Putamen (tissue), 1 donor: Measurements from ENCODE around the gene CNGA1.

Experiments used
- DNase-seq: peaks from one replicate; pipeline ENCODE4 v3.0.0-alpha.2; 2016; ENCODE audit warnings: low spot score

Gene CNGA1

DNA sequence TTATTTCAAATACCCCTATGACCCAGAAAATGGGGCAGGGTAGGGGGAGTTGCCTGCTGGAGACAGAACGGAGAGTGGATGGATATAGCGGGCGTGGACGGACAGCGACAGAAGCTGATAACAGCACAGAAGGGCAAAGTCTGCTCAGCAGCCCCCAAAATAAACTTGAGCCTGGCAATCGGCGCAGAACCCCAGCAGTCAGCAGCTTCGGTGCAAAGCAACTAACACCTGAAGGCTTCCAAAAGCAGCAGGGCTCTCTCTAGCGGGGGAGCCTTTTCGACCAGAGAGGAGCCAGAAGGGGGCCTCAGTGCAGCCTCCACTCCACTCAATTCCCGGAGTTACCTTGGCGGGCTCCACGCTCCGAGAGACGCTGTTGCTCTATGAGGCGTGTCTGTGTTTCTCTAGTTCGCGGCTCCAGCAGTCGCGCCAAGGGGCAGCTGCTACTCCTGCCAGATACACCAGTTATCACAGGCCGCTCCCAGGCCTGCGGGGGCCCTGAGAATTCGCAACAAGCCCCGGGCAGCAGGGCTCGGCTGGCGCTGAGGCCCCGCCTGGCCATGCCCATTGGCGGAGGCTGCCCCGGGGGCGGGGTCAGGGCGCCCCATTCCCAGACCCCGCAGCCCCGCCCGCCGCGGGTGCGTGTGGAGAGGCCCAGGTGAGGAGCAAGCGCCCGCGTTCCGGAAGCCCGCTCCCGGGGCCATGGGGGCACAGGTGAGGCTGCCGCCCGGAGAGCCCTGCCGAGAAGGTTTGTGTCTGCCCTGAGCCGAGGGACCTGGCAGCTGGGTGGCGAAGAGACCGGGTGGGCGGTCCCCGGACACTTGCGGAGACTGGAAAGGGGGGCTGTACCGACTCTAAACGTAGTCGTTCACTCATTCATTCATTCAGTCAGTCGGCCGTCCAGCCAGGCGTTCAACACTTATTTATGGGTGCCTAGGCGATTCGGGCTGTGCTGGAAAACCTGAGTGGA, at the start of gene CNGA1, which contains the start of gene NIPAL1:
Gene CNGA1 (minus strand): TSS at position 541 of the 967 bp plus-strand sequence. CDS start 63,992 bp downstream, outside the sequence.
Gene NIPAL1 (plus strand): TSS at position 632 of the 967 bp plus-strand sequence. CDS start 68 bp downstream, at position 700.
- peak; percentile 47 for DNase-seq

- no peak for DNase-seq
Observed at GRCh38 chr4:48065587-48066052, 49.1 kb upstream of the CNGA1 start.

DNA sequence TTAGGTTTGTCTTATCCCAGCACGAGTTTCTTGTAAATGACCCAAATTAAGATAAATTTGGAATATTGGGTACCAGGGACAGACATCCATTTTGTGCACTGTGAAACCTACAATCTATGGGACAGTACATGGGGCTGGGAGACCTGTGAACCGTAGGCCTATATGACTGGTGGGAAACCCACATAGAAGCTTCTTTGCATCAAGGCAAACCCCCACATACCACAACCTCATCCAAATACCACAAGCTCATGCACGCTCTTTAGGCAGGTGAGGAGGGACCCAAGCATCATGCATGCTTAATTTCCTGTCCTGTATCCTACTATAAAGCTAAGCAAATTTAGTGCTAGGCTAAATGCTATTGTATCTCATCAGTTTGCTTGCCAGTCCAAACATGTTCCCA, 47.9 kb upstream of the CNGA1 start:
- no peak for DNase-seq

- DNase-seq: no peak
Observed at GRCh38 chr4:48058617-48059530, 42.4 kb upstream of the CNGA1 start.

- DNase-seq: no peak
Observed at GRCh38 chr4:48051078-48051477, 34.6 kb upstream of the CNGA1 start.

DNA sequence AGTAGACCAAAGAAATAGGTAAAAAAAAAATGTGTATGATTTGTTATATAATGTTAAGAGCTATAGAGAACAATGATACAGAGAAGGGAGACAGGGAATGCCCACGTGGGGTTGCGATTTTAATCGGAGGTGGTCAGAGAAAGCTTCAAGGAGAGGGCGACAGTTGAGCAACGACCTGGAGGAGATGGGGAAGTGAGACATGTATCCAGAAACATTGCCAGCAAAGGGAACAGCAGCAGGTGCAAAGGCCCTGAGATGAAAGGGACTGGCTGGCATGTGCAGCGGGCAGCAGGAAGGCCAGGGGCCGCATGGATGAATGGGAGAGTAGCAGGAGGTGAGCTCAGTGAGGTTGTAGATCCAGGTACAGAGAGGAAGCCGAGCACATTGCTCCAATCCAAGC, 33.0 kb upstream of the CNGA1 start:
- no peak for DNase-seq

- no peak for DNase-seq
Observed at GRCh38 chr4:48047896-48048295, 31.4 kb upstream of the CNGA1 start.

DNA sequence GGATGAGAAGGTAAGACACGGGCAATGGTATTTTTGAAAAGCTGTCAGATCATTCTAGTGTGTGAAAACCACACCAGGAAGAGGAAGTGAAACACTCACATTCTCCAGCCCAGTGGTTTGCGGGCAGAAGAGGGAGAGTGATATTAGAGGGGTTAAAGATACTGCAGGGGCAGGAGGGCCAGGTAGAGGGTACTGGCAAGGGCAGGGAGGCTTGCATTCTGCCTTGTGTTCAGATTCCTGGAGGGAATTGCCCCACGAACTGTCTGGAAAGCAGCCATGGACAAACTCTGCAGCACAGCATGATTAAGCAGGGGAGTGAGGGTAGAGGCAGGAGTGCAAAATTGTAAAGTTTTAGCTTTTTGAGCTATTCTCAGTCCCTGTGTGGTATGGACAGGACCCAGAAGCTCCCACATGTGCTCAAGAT, 31.0 kb upstream of the CNGA1 start:
- no peak for DNase-seq

GRCh38 chr4:48046059-48046458, 29.6 kb upstream of the CNGA1 start:
- DNase-seq: no peak

GRCh38 chr4:48044298-48044697, 27.8 kb upstream of the CNGA1 start:
- DNase-seq: no peak

GRCh38 chr4:48043504-48043903, 27.0 kb upstream of the CNGA1 start:
- no peak for DNase-seq

- DNase-seq: no peak
Observed at GRCh38 chr4:48042979-48043461, 26.5 kb upstream of the CNGA1 start.

GRCh38 chr4:48041535-48042137, 25.2 kb upstream of the CNGA1 start:
- DNase-seq: no peak

DNA sequence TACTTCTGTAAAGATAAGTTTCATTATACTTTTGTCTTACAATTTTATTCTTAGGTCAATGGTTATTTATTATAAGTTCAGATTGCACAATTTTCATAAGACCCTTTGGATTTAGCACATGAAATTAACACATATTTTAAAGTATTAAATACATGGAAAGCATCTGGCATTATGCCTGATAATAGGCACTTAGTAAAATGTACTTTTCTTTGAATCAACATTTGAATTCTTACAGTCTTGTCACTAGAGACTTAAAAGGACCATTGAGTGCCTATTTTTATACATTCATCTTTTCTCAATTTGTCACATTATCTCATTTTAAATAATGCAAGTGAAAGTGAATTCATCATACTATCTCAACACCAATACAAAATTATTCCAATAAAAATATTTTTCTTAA, 23.1 kb upstream of the CNGA1 start:
- no peak for DNase-seq

- DNase-seq: no peak
Observed at GRCh38 chr4:48038666-48039065, 22.2 kb upstream of the CNGA1 start.

- DNase-seq: no peak
Observed at GRCh38 chr4:48037117-48037462, 20.6 kb upstream of the CNGA1 start.

GRCh38 chr4:48035952-48036351, 19.5 kb upstream of the CNGA1 start:
- DNase-seq: no peak

DNA sequence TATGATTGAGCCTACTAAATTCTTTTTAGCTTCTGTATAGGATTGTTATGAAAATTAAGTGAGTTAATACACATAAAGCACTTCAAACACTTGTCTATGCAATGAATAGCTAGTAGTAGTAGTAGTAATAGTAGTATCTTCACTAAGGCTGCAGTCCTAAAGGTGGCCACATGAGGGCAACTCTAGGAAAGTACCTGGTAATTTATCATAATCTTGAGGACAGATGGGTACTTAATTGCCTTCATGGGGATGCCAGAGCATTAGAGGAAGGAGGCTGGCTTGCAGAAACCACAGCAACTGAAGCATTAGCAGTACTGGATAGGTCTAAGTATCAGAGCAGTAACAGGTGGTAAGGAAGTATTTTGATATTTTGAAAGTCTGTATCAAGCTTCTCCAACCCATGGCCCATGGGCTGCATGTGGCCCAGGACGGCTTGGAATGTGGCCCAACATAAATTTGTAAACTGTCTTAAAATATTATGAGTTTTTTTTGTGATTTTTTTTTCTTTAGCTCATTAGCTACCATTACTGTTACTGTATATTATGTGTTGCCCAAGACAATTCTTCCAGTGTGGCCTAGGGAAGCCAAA, 17.4 kb upstream of the CNGA1 start:
- no peak for DNase-seq

DNA sequence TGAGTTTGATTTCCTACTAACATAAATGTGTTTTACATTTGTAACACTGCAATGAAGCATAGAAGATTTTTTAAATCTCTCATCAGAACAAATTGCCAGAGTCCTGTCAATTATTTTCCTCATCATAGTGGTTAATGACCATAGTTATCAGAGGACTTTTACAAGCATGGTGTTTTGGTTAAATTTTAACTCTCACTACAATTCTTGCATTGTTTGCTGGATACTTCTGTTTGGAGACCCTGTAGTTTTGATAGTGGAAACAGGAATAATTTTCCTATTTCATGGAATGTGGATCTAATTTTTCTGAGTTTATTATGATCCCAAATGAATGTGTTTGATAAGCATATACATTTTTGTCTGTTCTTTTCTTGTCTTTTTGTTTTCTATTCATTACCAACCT, 16.9 kb upstream of the CNGA1 start:
- DNase-seq: no peak

DNA sequence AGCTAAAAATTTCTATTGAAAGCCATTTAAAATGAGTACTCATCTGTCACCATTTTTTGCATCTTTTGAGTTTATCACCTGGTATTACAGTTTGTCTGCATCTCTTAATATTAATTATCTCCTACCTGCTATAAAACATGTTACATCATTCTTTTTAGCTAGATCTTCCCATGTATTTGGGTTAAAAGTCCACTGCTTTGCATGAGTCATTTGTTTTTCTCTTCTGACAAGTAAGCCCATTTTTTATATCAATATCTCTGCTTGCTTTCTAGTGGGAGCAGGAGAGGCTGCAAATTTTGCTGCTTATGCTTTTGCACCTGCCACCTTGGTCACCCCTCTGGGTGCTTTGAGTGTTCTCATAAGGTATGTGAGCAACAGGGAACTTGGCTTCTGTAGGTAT, 16.2 kb upstream of the CNGA1 start:
- DNase-seq: no peak

DNA sequence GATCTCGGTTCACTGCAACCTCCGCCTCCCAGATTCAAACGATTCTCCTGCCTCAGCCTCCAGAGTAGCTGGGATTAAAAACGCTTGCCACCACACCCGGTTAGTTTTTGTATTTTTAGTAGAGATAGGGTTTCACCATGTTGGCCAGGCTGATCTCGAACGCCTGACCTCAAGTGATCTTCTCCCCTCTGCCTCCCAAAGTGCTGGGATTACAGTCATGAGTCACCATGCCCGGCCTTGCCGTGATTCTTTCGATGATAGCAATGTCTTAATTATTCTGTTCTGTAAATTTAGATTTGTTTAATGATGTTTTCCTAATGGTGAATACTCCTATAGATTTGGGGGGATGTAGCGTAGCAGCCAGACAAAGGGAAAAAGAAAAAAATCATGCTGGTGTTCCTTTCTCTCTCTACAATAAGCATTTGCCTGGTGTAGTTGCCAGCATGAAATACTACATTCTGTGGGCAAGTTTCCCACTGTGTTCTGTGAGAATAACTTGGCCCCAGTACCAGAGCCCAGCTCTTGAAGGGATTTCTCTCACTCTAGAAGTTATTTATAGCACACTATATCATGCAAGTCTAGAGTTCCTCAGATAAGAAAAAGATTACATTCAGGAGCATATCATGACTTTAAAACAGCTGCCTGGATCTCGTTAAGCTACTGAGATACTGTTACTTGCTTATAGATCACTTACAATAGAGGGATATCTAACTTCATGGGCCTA, 15.5 kb upstream of the CNGA1 start:
- DNase-seq: no peak
